ENCODE data around the gene SH3PXD2A.

DNA sequence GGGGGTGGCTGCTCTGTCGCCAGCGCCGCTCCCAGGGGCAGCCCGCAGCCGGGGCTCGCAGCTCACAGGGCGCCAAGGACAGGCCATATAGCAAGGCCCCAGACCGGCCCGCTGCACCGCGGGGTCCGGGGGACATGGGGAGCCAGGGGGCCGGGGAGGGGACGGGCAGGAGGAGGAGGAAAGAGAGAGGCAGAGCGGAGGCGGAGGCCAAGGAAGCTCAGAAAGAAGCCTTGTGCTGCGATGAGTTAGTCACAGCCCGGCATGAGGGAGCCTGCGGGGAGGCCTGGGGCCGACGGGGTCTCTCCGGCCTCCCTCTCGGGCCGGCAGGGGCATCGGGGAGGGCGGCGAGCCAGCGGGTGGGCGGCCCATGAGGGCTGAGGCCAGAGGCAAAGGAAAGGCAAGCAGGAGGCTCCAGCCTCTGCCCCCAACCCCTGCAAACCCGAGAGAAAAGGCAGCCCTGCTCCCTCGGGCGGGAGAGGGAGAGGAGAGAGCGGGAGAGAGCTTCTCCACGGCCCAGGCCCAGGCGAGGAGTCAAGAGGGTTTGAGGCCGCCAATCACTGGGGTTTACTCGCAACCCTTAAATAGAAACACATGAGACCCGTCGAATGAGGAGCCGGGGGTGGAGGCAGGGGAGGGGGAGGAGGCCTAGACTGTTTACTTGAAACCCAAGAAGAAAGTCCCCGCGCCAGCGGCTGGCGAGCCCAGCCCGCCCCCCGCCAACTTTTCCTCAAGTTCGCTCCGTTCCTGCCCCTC is 194.0 kb downstream of the SH3PXD2A start:
- TF ChIP-seq, protein P1, sequence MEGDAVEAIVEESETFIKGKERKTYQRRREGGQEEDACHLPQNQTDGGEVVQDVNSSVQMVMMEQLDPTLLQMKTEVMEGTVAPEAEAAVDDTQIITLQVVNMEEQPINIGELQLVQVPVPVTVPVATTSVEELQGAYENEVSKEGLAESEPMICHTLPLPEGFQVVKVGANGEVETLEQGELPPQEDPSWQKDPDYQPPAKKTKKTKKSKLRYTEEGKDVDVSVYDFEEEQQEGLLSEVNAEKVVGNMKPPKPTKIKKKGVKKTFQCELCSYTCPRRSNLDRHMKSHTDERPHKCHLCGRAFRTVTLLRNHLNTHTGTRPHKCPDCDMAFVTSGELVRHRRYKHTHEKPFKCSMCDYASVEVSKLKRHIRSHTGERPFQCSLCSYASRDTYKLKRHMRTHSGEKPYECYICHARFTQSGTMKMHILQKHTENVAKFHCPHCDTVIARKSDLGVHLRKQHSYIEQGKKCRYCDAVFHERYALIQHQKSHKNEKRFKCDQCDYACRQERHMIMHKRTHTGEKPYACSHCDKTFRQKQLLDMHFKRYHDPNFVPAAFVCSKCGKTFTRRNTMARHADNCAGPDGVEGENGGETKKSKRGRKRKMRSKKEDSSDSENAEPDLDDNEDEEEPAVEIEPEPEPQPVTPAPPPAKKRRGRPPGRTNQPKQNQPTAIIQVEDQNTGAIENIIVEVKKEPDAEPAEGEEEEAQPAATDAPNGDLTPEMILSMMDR (conservative IDR thresholded peaks at IDR 0.05), result no peak
- 0 out of 2 replicates have a peak, but pooled peaks have one; percentile 23 for TF ChIP-seq ZFX (IDR thresholded peaks at IDR 0.05)

Measured in C4-2B (cell line).